ENCODE measurements around the gene PPARG.
A peak's percentile ranks its signal among the peaks of the same experiment; 100 is the strongest.
"Not testable (repeated sequence)": the region's sequence is repeated elsewhere in the genome, so short reads cannot be mapped to it uniquely, and the experiment has no call there.

The PPARG gene

GRCh38 chr3:12279591-12280326, 9.1 kb upstream of the PPARG start:
- TF ChIP-seq, protein P1, sequence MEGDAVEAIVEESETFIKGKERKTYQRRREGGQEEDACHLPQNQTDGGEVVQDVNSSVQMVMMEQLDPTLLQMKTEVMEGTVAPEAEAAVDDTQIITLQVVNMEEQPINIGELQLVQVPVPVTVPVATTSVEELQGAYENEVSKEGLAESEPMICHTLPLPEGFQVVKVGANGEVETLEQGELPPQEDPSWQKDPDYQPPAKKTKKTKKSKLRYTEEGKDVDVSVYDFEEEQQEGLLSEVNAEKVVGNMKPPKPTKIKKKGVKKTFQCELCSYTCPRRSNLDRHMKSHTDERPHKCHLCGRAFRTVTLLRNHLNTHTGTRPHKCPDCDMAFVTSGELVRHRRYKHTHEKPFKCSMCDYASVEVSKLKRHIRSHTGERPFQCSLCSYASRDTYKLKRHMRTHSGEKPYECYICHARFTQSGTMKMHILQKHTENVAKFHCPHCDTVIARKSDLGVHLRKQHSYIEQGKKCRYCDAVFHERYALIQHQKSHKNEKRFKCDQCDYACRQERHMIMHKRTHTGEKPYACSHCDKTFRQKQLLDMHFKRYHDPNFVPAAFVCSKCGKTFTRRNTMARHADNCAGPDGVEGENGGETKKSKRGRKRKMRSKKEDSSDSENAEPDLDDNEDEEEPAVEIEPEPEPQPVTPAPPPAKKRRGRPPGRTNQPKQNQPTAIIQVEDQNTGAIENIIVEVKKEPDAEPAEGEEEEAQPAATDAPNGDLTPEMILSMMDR (conservative IDR thresholded peaks at IDR 0.05; ENCODE audit: control insufficient read depth, insufficient read depth, low read depth, low read length): no peak
- no peak for DNase-seq (ENCODE audit: low read depth)

DNA sequence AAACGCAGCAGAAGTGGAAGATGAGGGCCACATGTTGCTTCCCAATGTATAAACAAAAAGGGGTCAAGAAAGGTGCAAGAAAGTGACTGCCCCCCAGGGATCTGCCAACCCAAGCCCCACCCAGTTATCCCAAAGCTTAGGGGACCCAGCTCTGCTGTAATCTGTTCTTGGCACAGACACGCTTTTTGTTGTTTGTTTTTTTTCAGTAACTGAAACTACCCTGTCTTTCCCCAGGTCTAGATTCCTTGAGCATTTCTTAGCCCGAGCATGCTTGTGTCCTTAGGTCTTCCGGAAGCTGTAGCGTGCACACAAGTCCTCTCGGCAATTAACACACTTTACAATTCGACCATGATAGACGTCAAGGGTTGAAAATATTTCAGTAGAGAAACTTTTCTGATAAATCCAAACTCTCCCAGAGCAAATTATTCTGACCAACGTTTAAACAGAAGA, 8.5 kb upstream of the PPARG start:
- TF ChIP-seq, protein P1 (conservative IDR thresholded peaks at IDR 0.05; ENCODE audit: control insufficient read depth, insufficient read depth, low read depth, low read length): no peak
- DNase-seq (ENCODE audit: low read depth): no peak
- H3K4me3 ChIP-seq (ENCODE audit: control insufficient read depth, low read depth, low read length): no peak overlapping the region

More at GRCh38 chr3:12279591-12280326, 9.1 kb upstream of the PPARG start:
- no peak overlapping the region for H3K4me3 ChIP-seq (ENCODE audit: control insufficient read depth, low read depth, low read length)

DNA sequence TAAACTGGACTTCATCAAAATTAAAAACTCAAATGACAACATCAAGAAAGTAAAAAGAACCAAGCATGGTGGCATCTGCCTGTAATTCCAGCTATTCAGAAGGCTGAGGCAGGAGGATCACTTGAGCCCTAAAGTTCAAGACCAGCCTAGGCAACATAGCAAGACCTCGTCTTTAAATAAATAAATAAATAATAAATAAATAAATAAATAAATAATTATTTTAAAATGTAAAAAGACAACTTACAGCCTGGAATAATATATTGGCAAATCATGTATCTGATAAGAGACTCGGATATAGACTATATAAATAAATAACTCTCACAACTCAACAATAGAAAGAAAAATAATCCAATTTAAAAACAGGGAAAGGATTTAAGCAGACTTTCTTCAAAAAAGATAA, 4.3 kb upstream of the PPARG start:
- no peak overlapping the region for H3K4me3 ChIP-seq (ENCODE audit: control insufficient read depth, low read depth, low read length)
- TF ChIP-seq, protein P1 (conservative IDR thresholded peaks at IDR 0.05; ENCODE audit: control insufficient read depth, insufficient read depth, low read depth, low read length): no peak
- DNase-seq (ENCODE audit: low read depth): no peak

DNA sequence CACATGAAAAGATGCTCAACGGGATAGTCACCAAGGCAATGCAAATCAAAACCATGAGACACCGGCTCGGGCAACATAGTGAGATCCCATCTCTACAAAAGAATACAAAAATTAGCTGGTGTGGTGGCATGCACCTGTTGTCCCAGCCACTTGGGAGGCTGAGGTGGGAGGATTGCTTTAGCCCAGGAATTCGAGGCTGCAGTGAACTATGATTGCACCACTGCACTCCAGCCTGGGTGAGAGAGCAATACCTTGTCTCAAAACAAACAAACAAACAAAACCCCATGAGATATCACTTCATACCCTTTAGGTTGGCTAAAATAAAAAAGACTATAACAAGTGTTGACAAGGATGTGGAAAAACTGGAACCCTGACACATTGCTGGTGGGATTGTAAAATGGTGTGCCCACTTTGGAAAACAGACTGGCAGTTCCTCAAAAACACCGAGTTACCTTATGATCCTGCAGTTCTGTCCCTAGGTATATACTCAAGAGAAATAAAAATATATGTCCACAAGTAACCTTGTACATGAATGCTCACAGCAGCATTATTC, 3.8 kb upstream of the PPARG start:
- no peak for DNase-seq (ENCODE audit: low read depth)
- TF ChIP-seq, protein P1 (conservative IDR thresholded peaks at IDR 0.05; ENCODE audit: control insufficient read depth, insufficient read depth, low read depth, low read length): no peak
- H3K4me3 ChIP-seq (ENCODE audit: control insufficient read depth, low read depth, low read length): no peak overlapping the region

DNA sequence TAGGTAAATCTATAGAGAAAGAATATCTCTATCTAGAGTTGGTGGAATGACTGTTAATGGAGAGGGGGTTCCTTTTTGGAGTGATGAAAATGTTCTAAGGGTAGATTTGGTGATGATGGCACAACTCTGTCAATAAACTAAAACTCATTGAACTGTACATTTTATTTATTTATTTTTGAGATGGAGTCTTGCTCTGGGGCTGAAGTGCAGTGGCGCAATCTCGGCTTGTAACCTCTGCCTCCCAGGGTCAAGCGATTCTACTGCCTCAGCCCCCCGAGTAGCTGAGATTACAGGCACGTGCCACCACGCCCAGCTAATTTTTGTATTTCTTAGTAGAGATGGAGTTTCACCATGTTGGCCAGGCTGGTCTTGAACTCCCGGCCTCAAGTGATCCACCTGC, 3.1 kb upstream of the PPARG start:
- not testable (repeated sequence) for DNase-seq (ENCODE audit: low read depth); H3K4me3 ChIP-seq (ENCODE audit: control insufficient read depth, low read depth, low read length)

- no peak overlapping the region for H3K4me3 ChIP-seq (ENCODE audit: control insufficient read depth, low read depth, low read length)
- TF ChIP-seq, protein P1 (conservative IDR thresholded peaks at IDR 0.05; ENCODE audit: control insufficient read depth, insufficient read depth, low read depth, low read length): no peak
- no peak for DNase-seq (ENCODE audit: low read depth)
These were observed 2.4 kb upstream of the PPARG start for GRCh38 chr3:12286504-12286903.

GRCh38 chr3:12286927-12287726, 1.7 kb upstream of the PPARG start:
- DNase-seq (ENCODE audit: low read depth): no peak
- peak overlapping the region; percentile 57 for H3K4me3 ChIP-seq (ENCODE audit: control insufficient read depth, low read depth, low read length)
- TF ChIP-seq, protein P1 (conservative IDR thresholded peaks at IDR 0.05; ENCODE audit: control insufficient read depth, insufficient read depth, low read depth, low read length): peak; percentile 17
